K562 (cell line): ENCODE data around the gene TBP. TPM values are rescaled to one million over a fixed set of nuclear protein-coding genes. Genes with fewer than 3 reads are reported as not detected.

Experiments
- ATAC-seq: fragments of 200-7000 bp; cut with Tn5 transposase; 3 replicates; pipeline ENCODE4 v1.9.1; 2020; ENCODE audit warnings: moderate library complexity
- BruUV-seq: library from RNA; stranded (reverse); fragments of 400-500 nt; replicated peaks from 2 replicates; lab custom pipeline; 2021; lab: Mats Ljungman, UMichigan
- CTCF ChIA-PET: fragments of 300-600 bp; formaldehyde crosslinking; extraction: SDS; loops from one replicate; lab custom pipeline; 2021; ENCODE audit warnings: low intra/inter-chr PET ratio; lab: Yijun Ruan, JAX
- POLR2A ChIA-PET: fragments of 300-600, 350-650 bp; sonication (Branson Sonifier 250); formaldehyde crosslinking; extraction: SDS; loops from one replicate; lab custom pipeline; 2021; ENCODE audit warnings: antibody characterized with exemption, inconsistent platforms; lab: Yijun Ruan, JAX
- DNase-seq, 4 experiments: peaks; one replicate each; pipeline versions ENCODE4 v3.0.0 to v3.0.0-alpha.2; 2011 to 2018; ENCODE audit warnings: low spot score in 3 of 4, mixed read lengths in 3 of 4; ENCODE audit errors: extremely low read depth in 1 of 4
- FAIRE-seq: peaks from 2 replicates; lab custom pipeline; 2011; peaks lifted over from hg19 to GRCh38; lab: Jason Lieb, UNC
- H2AFZ ChIP-seq: 2 replicates; pipeline ENCODE4 v1.6.0; 2011; ENCODE audit warnings: low read depth, low read length, control low read depth, inconsistent platforms
- H3K27ac ChIP-seq: fragments of 200-600 bp; 3 replicates; pipeline ENCODE4 v1.8.0; 2011; ENCODE audit warnings: low read depth, mild to moderate bottlenecking, control low read depth, inconsistent platforms, low read length, moderate library complexity, mixed read lengths; ENCODE audit errors: extremely low read depth
- H3K27me3 ChIP-seq, 2 experiments: fragments of 300-600 bp in 1 of 2; 2 replicates in 1 of 2; 3 replicates in 1 of 2; pipeline versions ENCODE4 v1.6.0 to v1.8.0; 2011; ENCODE audit warnings: inconsistent platforms in 2 of 2, low read length in 2 of 2, mild to moderate bottlenecking in 1 of 2, mixed read lengths in 1 of 2, moderate library complexity in 1 of 2; ENCODE audit not compliant: control insufficient read depth in 2 of 2, insufficient read depth in 2 of 2
- H3K36me3 ChIP-seq: fragments of 300-600 bp; 3 replicates; pipeline ENCODE4 v1.8.0; 2011; ENCODE audit warnings: mild to moderate bottlenecking, low read length, inconsistent platforms; ENCODE audit not compliant: control insufficient read depth, insufficient read depth
- H3K4me1 ChIP-seq, 2 experiments: fragments of 200-600 bp in 1 of 2; replicated peaks in 1 of 2; 2 replicates in 1 of 2; 3 replicates in 1 of 2; pipeline versions ENCODE4 v1.5.1 to v1.8.0; 2011; ENCODE audit warnings: inconsistent platforms in 2 of 2, low read length in 2 of 2, mild to moderate bottlenecking in 1 of 2, mixed read lengths in 1 of 2, moderate library complexity in 1 of 2; ENCODE audit not compliant: control insufficient read depth in 2 of 2, insufficient read depth in 2 of 2
- H3K4me2 ChIP-seq: 2 replicates; pipeline ENCODE4 v1.6.1; 2011; ENCODE audit warnings: low read length, control low read depth, inconsistent platforms, mixed read lengths; ENCODE audit not compliant: insufficient read depth
- H3K4me3 ChIP-seq: fragments of 200-600 bp; sonication (generic), shearing (Covaris generic); 2 replicates; pipeline ENCODE4 v1.5.1; 2016; ENCODE audit warnings: control low read depth, inconsistent platforms
- H3K79me2 ChIP-seq: fragments of 200-600 bp; 3 replicates; pipeline ENCODE4 v1.8.0; 2011; ENCODE audit warnings: low read length, inconsistent platforms; ENCODE audit not compliant: control insufficient read depth, insufficient read depth
- H3K9ac ChIP-seq, 2 experiments: 2 replicates each; pipeline versions ENCODE4 v1.6.0 to v1.6.1; 2011; ENCODE audit warnings: low read depth in 2 of 2, low read length in 2 of 2, control low read depth in 1 of 2, inconsistent platforms in 1 of 2, mild to moderate bottlenecking in 1 of 2, mixed read lengths in 1 of 2; ENCODE audit not compliant: insufficient read depth in 1 of 2
- H3K9me1 ChIP-seq: one replicate; pipeline ENCODE4 v1.6.0; 2011; ENCODE audit warnings: inconsistent platforms, mild to moderate bottlenecking, low read length, moderate library complexity; ENCODE audit not compliant: control insufficient read depth, insufficient read depth
- H3K9me3 ChIP-seq: replicated peaks from 2 replicates; pipeline ENCODE4 v1.5.1; 2011; ENCODE audit warnings: low read depth, low read length, inconsistent platforms; ENCODE audit not compliant: control insufficient read depth, insufficient read depth
- H4K20me1 ChIP-seq: replicated peaks from 2 replicates; pipeline ENCODE4 v1.6.1; 2011; ENCODE audit warnings: low read length, inconsistent platforms, mixed read lengths; ENCODE audit not compliant: control insufficient read depth, insufficient read depth
- ATF1 ChIP-seq, 2 experiments: fragments of 450-650 bp in 1 of 2; IDR thresholded peaks; 2 replicates each; pipeline ENCODE4 v1.6.1; 2016; ENCODE audit warnings: missing compliant biosample characterization in 1 of 2, missing genetic modification characterization in 1 of 2
- BRD9 ChIP-seq: fragments of 450-650 bp; IDR thresholded peaks from 2 replicates; pipeline ENCODE4 v1.6.1; 2018; ENCODE audit warnings: low read depth; ENCODE audit not compliant: partially characterized antibody
- CBFA2T3 ChIP-seq: fragments of 450-650 bp; IDR thresholded peaks from 2 replicates; pipeline ENCODE4 v1.6.1; 2017
- CBX2 ChIP-seq: fragments of 200-600 bp; sonication (generic); IDR thresholded peaks from one replicate; pipeline ENCODE4 v1.6.1; 2012; ENCODE audit warnings: mild to moderate bottlenecking, low read length, inconsistent platforms; ENCODE audit not compliant: insufficient read depth, poor library complexity, severe bottlenecking
- CHD2 ChIP-seq: IDR thresholded peaks from 2 replicates; pipeline ENCODE4 v1.6.1; 2011; ENCODE audit warnings: low read depth, low read length
- FOS ChIP-seq: IDR thresholded peaks from 3 replicates; pipeline ENCODE4 v1.6.1; 2011; ENCODE audit not compliant: insufficient read length; ENCODE audit errors: extremely low read depth
- FOXM1 ChIP-seq, 2 experiments: fragments of 450-650 bp in 1 of 2; sonication (generic) in 1 of 2; formaldehyde crosslinking in 1 of 2; IDR thresholded peaks; 2 replicates each; pipeline versions ENCODE4 v1.6.1 to v1.9.0; 2017 to 2022; ENCODE audit warnings: low read depth in 2 of 2, mild to moderate bottlenecking in 2 of 2, missing genetic modification reagents in 1 of 2, moderate library complexity in 1 of 2
- HDAC8 ChIP-seq: fragments of 450-650 bp; IDR thresholded peaks from 2 replicates; pipeline ENCODE4 v1.6.1; 2016; ENCODE audit warnings: mild to moderate bottlenecking, missing genetic modification characterization, moderate library complexity, missing compliant biosample characterization
- MCM2 ChIP-seq: fragments of 450-650 bp; IDR thresholded peaks from 2 replicates; pipeline ENCODE4 v1.6.1; 2017; ENCODE audit warnings: low read depth, mild to moderate bottlenecking
- PRMT5 ChIP-seq: sonication (generic); formaldehyde crosslinking; IDR thresholded peaks from 2 replicates; pipeline ENCODE4 v1.5.0; 2020; ENCODE audit warnings: missing genetic modification reagents
- PURB ChIP-seq: sonication (generic); formaldehyde crosslinking; IDR thresholded peaks from 2 replicates; pipeline ENCODE4 v1.9.0; 2021; ENCODE audit warnings: low read depth, mild to moderate bottlenecking, missing genetic modification reagents
- SMAD4 ChIP-seq: fragments of 250-450 bp; sonication (Bioruptor Pico); conservative IDR thresholded peaks from 2 replicates; pipeline ENCODE4 v1.8.0; 2021; ENCODE audit warnings: inconsistent platforms, mild to moderate bottlenecking, moderate library complexity
- SREBF2 ChIP-seq: sonication (generic); formaldehyde crosslinking; IDR thresholded peaks from 2 replicates; pipeline ENCODE4 v1.4.0; 2020; ENCODE audit warnings: mild to moderate bottlenecking, missing genetic modification reagents
- TAL1 ChIP-seq: fragments of 450-650 bp; IDR thresholded peaks from 2 replicates; pipeline ENCODE4 v1.6.1; 2016; ENCODE audit warnings: mild to moderate bottlenecking
- TARDBP ChIP-seq: fragments of 450-650 bp; IDR thresholded peaks from 2 replicates; pipeline ENCODE4 v1.6.1; 2016
- TEAD1 ChIP-seq, 2 experiments: fragments of 450-650 bp in 1 of 2; sonication (generic) in 1 of 2; formaldehyde crosslinking; IDR thresholded peaks; 2 replicates each; pipeline versions ENCODE4 v1.4.0 to v1.8.0; 2020 to 2022; ENCODE audit warnings: mild to moderate bottlenecking in 2 of 2, missing genetic modification reagents in 1 of 2
- TGIF2 ChIP-seq: sonication (generic); formaldehyde crosslinking; IDR thresholded peaks from 2 replicates; pipeline ENCODE4 v1.8.1; 2022; ENCODE audit warnings: mild to moderate bottlenecking, missing genetic modification reagents, moderate library complexity
- XRCC4 ChIP-seq: IDR thresholded peaks from one replicate; pipeline ENCODE4 v1.6.1; 2011; ENCODE audit not compliant: insufficient read depth, insufficient read length; ENCODE audit errors: extremely low read depth
- ZSCAN32 ChIP-seq: fragments of 450-650 bp; formaldehyde crosslinking; IDR thresholded peaks from 2 replicates; pipeline ENCODE4 v1.4.0; 2020; ENCODE audit warnings: mild to moderate bottlenecking, moderate library complexity
- WGBS: fragments of 100-300 bp; shearing (Covaris generic); methylation state at CpG from one replicate; pipeline ENCODE4 v1.1.6; 2016; ENCODE audit warnings: low coverage, mixed read lengths; ENCODE audit not compliant: insufficient coverage; ENCODE audit errors: missing lambda C conversion rate; 5-methylcytosine and 5-hydroxymethylcytosine counted together
- in situ Hi-C: fragments of 300-500 bp; cut with MboI; formaldehyde crosslinking; loops from 4 replicates; pipeline ENCODE4 v1.15.0; 2018; ENCODE audit warnings: inconsistent platforms, mixed read lengths
- intact Hi-C: fragments of 100-400 bp; cut with micrococcal nuclease; formaldehyde crosslinking; loops from 2 replicates; pipeline ENCODE4 v1.14.2; 2022
- polyA plus RNA-seq, 8 experiments: library from polyadenylated mRNA; depleted of rRNA in 4 of 8; stranded (reverse) in 5 of 8; unstranded in 3 of 8; fragments of >200 nt; fragmentation: Nextera tagmentation in 2 of 8; fragmentation: Illumina TruSeq in 1 of 8; extraction: Ambion mirVana in 2 of 8; extraction: Trizol in 1 of 8; gene quantifications; 2 replicates each; pipeline versions ENCODE4 v1.2.1 to v1.2.3, GENCODE V29; 2011 to 2014; ENCODE audit warnings: inconsistent platforms in 1 of 8, missing spikeins in 1 of 8
- total RNA-seq, 7 experiments: library from RNA; depleted of rRNA in 6 of 7; stranded (reverse); fragments of >200 nt in 6 of 7; fragmentation: Illumina TruSeq in 2 of 7; extraction: Trizol in 2 of 7; gene quantifications; 2 replicates each; pipeline versions ENCODE4 v1.2.1 to v1.2.3, GENCODE V29; 2011 to 2021; ENCODE audit warnings: low replicate concordance in 1 of 7
- TF ChIP-seq, protein P1 (sequence below): fragments of 450-650 bp; IDR thresholded peaks from 2 replicates; pipeline ENCODE4 v1.6.1; 2018; ENCODE audit not compliant: partially characterized antibody

The TBP gene
- total and polyA plus RNA-seq, 9 of the 15 experiments (the other 6 are each of a cell fraction or from before 2014, with no cell fraction given), result 28.5 to 86.1 (median 39.5) TPM

DNA sequence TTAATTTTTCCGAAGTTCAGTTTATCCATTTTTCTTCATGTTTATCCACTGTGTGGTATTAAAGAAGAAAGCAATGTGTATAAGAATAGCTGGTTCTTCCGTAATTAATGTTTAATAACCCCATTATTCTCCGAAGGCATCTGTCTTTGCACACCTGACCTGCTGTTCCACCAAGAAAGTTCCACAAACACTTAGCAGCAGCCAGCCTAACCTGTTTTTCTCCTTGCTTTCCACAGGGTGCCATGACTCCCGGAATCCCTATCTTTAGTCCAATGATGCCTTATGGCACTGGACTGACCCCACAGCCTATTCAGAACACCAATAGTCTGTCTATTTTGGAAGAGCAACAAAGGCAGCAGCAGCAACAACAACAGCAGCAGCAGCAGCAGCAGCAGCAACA lies 7.4 kb downstream of the TBP start (continued):
- no peak for TF ChIP-seq TEAD1 (CRISPR knock-in tag; IDR thresholded peaks at IDR 0.05)
- TF ChIP-seq ZSCAN32, result no peak
- no peak for TF ChIP-seq BRD9
- TF ChIP-seq, all 486 proteins: peak for 0

DNA sequence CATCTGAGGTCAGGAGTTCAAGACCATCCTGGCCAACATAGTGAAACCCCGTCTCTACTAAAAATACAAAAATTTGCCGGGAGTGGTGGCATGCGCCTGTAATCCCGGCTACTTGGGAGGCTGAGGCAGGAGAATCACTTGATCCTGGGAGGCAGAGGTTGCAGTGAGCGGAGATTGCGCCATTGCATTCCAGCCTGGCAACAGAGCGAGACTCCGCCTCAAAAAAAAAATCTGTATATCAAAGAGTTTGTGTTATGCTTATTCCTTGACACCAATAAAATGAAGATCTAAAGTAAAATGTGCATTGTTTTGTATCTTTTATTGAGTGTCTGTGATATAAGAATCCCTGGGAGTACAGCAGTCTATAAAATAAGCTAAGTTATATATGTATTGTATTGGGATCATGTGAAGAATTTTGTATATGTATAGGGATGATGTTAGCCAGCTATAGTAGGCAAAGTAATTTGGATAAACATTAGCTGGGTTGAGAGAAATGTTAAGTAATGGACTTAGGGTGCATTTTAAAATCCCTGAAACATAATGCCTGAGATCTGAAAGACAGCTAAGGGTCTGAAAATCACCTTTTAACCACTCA lies 10.9 kb downstream of the TBP start:
- ATAC-seq (no peak), FAIRE-seq (no peak), DNase-seq (no peak)
- ChIA-PET CTCF (interaction anchor here (0.6 kb wide), 1 partner anchor 8 kb away, joined by 3 read pairs; no protein-coding TSS in a partner anchor), POLR2A (interaction anchor here (0.6 to 1.5 kb wide), 2 partner anchors 9 to 16 kb away, joined by 3 to 6 read pairs; no protein-coding TSS in a partner anchor)
- H3K4me1 ChIP-seq, result no peaks in the 10 kb centered on the region
- H3K9me3 ChIP-seq, result no peaks in the 10 kb centered on the region
- no peaks in the 10 kb centered on the region for H3K27me3 ChIP-seq
- peaks cover 89% of the 10 kb centered on the region for H3K36me3 ChIP-seq
- H4K20me1 ChIP-seq, result no peaks in the 10 kb centered on the region
- H2AFZ ChIP-seq, result no peak overlapping the region
- H3K9ac ChIP-seq, result no peak overlapping the region
- H3K79me2 ChIP-seq, result peaks cover 3% of the 10 kb centered on the region
- no TSS peak for BruUV-seq
- H3K4me3 ChIP-seq, result no peak overlapping the region
- intact Hi-C loops, result no loop called here
- no peak overlapping the region for H3K4me2 ChIP-seq
- in situ Hi-C loops, result no loop called here
- no peak overlapping the region for H3K27ac ChIP-seq
- whole genome bisulfite sequencing, result 100% methylated on average over 7 of the region's 8 CpGs
- no peaks in the 10 kb centered on the region for H3K9me1 ChIP-seq
- TF ChIP-seq FOXM1 (IDR thresholded peaks at IDR 0.05; ENCODE audit: low read depth), result no peak
- no peak for TF ChIP-seq FOXM1 (CRISPR knock-in tag; IDR thresholded peaks at IDR 0.05; ENCODE audit: low read depth)
- no peak for TF ChIP-seq PURB (CRISPR knock-in tag)
- TF ChIP-seq, protein P1, sequence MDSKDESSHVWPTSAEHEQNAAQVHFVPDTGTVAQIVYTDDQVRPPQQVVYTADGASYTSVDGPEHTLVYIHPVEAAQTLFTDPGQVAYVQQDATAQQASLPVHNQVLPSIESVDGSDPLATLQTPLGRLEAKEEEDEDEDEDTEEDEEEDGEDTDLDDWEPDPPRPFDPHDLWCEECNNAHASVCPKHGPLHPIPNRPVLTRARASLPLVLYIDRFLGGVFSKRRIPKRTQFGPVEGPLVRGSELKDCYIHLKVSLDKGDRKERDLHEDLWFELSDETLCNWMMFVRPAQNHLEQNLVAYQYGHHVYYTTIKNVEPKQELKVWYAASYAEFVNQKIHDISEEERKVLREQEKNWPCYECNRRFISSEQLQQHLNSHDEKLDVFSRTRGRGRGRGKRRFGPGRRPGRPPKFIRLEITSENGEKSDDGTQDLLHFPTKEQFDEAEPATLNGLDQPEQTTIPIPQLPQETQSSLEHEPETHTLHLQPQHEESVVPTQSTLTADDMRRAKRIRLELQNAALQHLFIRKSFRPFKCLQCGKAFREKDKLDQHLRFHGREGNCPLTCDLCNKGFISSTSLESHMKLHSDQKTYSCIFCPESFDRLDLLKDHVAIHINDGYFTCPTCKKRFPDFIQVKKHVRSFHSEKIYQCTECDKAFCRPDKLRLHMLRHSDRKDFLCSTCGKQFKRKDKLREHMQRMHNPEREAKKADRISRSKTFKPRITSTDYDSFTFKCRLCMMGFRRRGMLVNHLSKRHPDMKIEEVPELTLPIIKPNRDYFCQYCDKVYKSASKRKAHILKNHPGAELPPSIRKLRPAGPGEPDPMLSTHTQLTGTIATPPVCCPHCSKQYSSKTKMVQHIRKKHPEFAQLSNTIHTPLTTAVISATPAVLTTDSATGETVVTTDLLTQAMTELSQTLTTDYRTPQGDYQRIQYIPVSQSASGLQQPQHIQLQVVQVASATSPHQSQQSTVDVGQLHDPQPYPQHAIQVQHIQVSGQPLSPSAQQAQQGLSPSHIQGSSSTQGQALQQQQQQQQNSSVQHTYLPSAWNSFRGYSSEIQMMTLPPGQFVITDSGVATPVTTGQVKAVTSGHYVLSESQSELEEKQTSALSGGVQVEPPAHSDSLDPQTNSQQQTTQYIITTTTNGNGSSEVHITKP, result no peak
- TF ChIP-seq PRMT5 (CRISPR knock-in tag), result no peak
- TF ChIP-seq ATF1 (CRISPR knock-in tag; IDR thresholded peaks at IDR 0.05), result no peak
- TF ChIP-seq ATF1 (tag; IDR thresholded peaks at IDR 0.05), result no peak
- TF ChIP-seq HDAC8, result no peak
- TF ChIP-seq TGIF2 (CRISPR knock-in tag), result no peak
- TF ChIP-seq TARDBP, result no peak
- no peak for TF ChIP-seq SMAD4 (CRISPR knock-in tag)
- no peak for TF ChIP-seq CBFA2T3
- TF ChIP-seq MCM2, result no peak
- no peak for TF ChIP-seq FOS
- TF ChIP-seq CHD2, result no peak
- TF ChIP-seq TAL1, result no peak
- TF ChIP-seq SREBF2 (CRISPR knock-in tag), result no peak
- no peak for TF ChIP-seq XRCC4
- TF ChIP-seq CBX2, result no peak
